K562 (cell line): ENCODE data around the gene MYRIP. TPM values are rescaled to one million over a fixed set of nuclear protein-coding genes. Genes with fewer than 3 reads are reported as not detected.

Experiments used
- AFF1 ChIP-seq, 2 experiments: fragments of 450-650 bp; IDR thresholded peaks; 2 replicates each; pipeline ENCODE4 v1.6.1; 2018; ENCODE audit warnings: mild to moderate bottlenecking in 2 of 2, low read depth in 1 of 2; ENCODE audit not compliant: partially characterized antibody in 2 of 2
- ATF4 ChIP-seq: fragments of 450-650 bp; formaldehyde crosslinking; IDR thresholded peaks from 2 replicates; pipeline ENCODE4 v1.4.0; 2022; ENCODE audit warnings: mild to moderate bottlenecking, moderate library complexity
- BACH1 ChIP-seq: fragments of 200-800 bp; sonication (Bioruptor generic); IDR thresholded peaks from 2 replicates; pipeline ENCODE4 v1.6.1; 2016; ENCODE audit warnings: missing genetic modification characterization, missing compliant biosample characterization
- CREB5 ChIP-seq: fragments of 250-450 bp; sonication (Bioruptor Pico); IDR thresholded peaks from 2 replicates; pipeline ENCODE4 v1.5.0; 2020; ENCODE audit warnings: mild to moderate bottlenecking
- DACH1 ChIP-seq: fragments of 450-650 bp; IDR thresholded peaks from 2 replicates; pipeline ENCODE4 v1.6.1; 2018; ENCODE audit not compliant: partially characterized antibody
- DNMT1 ChIP-seq: fragments of 450-650 bp; IDR thresholded peaks from 2 replicates; pipeline ENCODE4 v1.6.1; 2016; ENCODE audit warnings: antibody characterized with exemption, mild to moderate bottlenecking
- EWSR1 ChIP-seq: fragments of 450-650 bp; IDR thresholded peaks from 2 replicates; pipeline ENCODE4 v1.6.1; 2018; ENCODE audit warnings: borderline replicate concordance, mild to moderate bottlenecking, low read depth, moderate library complexity; ENCODE audit not compliant: partially characterized antibody
- HDAC2 ChIP-seq: fragments of 450-650 bp; IDR thresholded peaks from 2 replicates; pipeline ENCODE4 v1.6.1; 2016; ENCODE audit warnings: mild to moderate bottlenecking
- ILK ChIP-seq: fragments of 450-650 bp; IDR thresholded peaks from 2 replicates; pipeline ENCODE4 v1.6.1; 2016; ENCODE audit warnings: missing genetic modification characterization, low read depth, mild to moderate bottlenecking, missing compliant biosample characterization, moderate library complexity, borderline replicate concordance
- KAT8 ChIP-seq: fragments of 450-650 bp; IDR thresholded peaks from 2 replicates; pipeline ENCODE4 v1.6.1; 2016; ENCODE audit warnings: low read depth, mild to moderate bottlenecking
- MTA1 ChIP-seq: fragments of 450-650 bp; IDR thresholded peaks from 2 replicates; pipeline ENCODE4 v1.6.1; 2017; ENCODE audit warnings: borderline replicate concordance
- SMARCA5 ChIP-seq: fragments of 450-650 bp; IDR thresholded peaks from 2 replicates; pipeline ENCODE4 v1.6.1; 2016
- SP2 ChIP-seq: IDR thresholded peaks from 2 replicates; pipeline ENCODE4 v1.6.1; 2011; ENCODE audit warnings: mild to moderate bottlenecking, low read depth, low read length, moderate library complexity; ENCODE audit not compliant: poor library complexity, severe bottlenecking; ENCODE audit errors: extremely low read depth
- TEAD2 ChIP-seq: fragments of 450-650 bp; IDR thresholded peaks from 2 replicates; pipeline ENCODE4 v1.6.1; 2016; ENCODE audit warnings: missing genetic modification characterization, control low read depth, missing compliant biosample characterization
- TRIM25 ChIP-seq: fragments of 450-650 bp; IDR thresholded peaks from 2 replicates; pipeline ENCODE4 v1.7.0; 2016; ENCODE audit warnings: borderline replicate concordance
- USF2 ChIP-seq: sonication (generic); formaldehyde crosslinking; IDR thresholded peaks from 2 replicates; pipeline ENCODE4 v1.5.0; 2020; ENCODE audit warnings: missing genetic modification reagents
- ZNF24 ChIP-seq: fragments of 450-650 bp; IDR thresholded peaks from 2 replicates; pipeline ENCODE4 v1.6.1; 2016
- ZNF3 ChIP-seq: fragments of 250-450 bp; sonication (Bioruptor Pico); IDR thresholded peaks from 2 replicates; pipeline ENCODE4 v1.5.0; 2021; ENCODE audit warnings: mild to moderate bottlenecking, moderate library complexity
- ZNF316 ChIP-seq: fragments of 450-650 bp; IDR thresholded peaks from 2 replicates; pipeline ENCODE4 v1.6.1; 2016
- ZNF583 ChIP-seq: fragments of 250-450 bp; sonication (Bioruptor Pico); IDR thresholded peaks from 2 replicates; pipeline ENCODE4 v1.4.0; 2020
- polyA plus RNA-seq, 8 experiments: library from polyadenylated mRNA; depleted of rRNA in 4 of 8; stranded (reverse) in 5 of 8; unstranded in 3 of 8; fragments of >200 nt; fragmentation: Nextera tagmentation in 2 of 8; fragmentation: Illumina TruSeq in 1 of 8; extraction: Ambion mirVana in 2 of 8; extraction: Trizol in 1 of 8; gene quantifications; 2 replicates each; pipeline versions ENCODE4 v1.2.1 to v1.2.3, GENCODE V29; 2011 to 2014; ENCODE audit warnings: inconsistent platforms in 1 of 8, missing spikeins in 1 of 8
- total RNA-seq, 7 experiments: library from RNA; depleted of rRNA in 6 of 7; stranded (reverse); fragments of >200 nt in 6 of 7; fragmentation: Illumina TruSeq in 2 of 7; extraction: Trizol in 2 of 7; gene quantifications; 2 replicates each; pipeline versions ENCODE4 v1.2.1 to v1.2.3, GENCODE V29; 2011 to 2021; ENCODE audit warnings: low replicate concordance in 1 of 7

The MYRIP gene
- total and polyA plus RNA-seq, 9 of the 15 experiments (the other 6 are each of a cell fraction or from before 2014, with no cell fraction given), result 0.03 to 0.12 TPM; not detected in 7

GRCh38 chr3:40308725-40309417 is 499.5 kb downstream of the MYRIP start (continued):
- peak; percentile 78 for TF ChIP-seq TEAD2
- TF ChIP-seq ZNF24, result no peak
- TF ChIP-seq SMARCA5, result peak; percentile 48; the same call in 1 of the 2 replicates
- 0 out of 2 replicates have a peak, but pooled peaks have one; percentile 51 for TF ChIP-seq TRIM25
- TF ChIP-seq ZNF583 (CRISPR knock-in tag), result peak; percentile 14; the same call in 1 of the 2 replicates
- no peak for TF ChIP-seq EWSR1
- no peak for TF ChIP-seq MTA1
- peak; percentile 32; the same call in 1 of the 2 replicates for TF ChIP-seq CREB5 (CRISPR knock-in tag)
- TF ChIP-seq ZNF316, result peak; percentile 74
- no peak for TF ChIP-seq ZNF3 (CRISPR knock-in tag)
- no peak for TF ChIP-seq KAT8
- no peak; the same call in 1 of the 2 replicates for TF ChIP-seq BACH1 (tag)
- TF ChIP-seq HDAC2, result peak; percentile 58; the same call in 1 of the 2 replicates
- no peak for TF ChIP-seq SP2
- no peak for TF ChIP-seq DACH1
- no peak for TF ChIP-seq ILK (tag)
- peak in 1 of 2 experiments; percentile 24 for TF ChIP-seq AFF1 (IDR thresholded peaks at IDR 0.05; ENCODE audit: low read depth in 1 of 2, partially characterized antibody in 2 of 2)
- TF ChIP-seq ATF4 (CRISPR knock-in tag), result 0 out of 2 replicates have a peak, but pooled peaks have one; percentile 56
- TF ChIP-seq USF2, result no peak
- TF ChIP-seq DNMT1, result no peak
